Stromal cell of bone marrow (primary cell): ENCODE measurements around the gene ACAN.

Experiments
- DNase-seq: peaks from one replicate; pipeline ENCODE4 v3.0.0-alpha.2; 2012; ENCODE audit warnings: low read depth

ACAN gene

DNA sequence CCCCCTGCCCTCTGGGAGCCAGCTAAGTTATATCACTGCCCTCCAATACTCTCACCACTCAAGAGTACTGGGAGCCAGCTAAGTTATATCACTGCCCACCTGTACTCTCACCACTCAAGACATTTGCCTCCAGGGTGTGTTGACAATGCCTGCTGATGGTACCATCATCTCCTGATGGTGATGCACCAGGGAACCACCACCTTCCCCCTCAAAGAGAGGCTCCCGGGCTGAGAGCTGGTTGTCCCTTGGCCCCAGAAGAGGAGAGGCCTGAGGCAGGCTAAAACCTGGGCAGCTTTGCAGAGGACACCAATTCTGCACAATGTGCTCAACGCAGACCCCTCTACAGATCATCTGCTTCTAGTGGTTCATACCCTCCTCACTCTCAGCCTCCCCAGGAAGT lies 99.6 kb downstream of the ACAN start:
- no peak for DNase-seq

- no peak for DNase-seq
Observed at GRCh38 chr15:88904257-88904623, 101.0 kb downstream of the ACAN start.

DNA sequence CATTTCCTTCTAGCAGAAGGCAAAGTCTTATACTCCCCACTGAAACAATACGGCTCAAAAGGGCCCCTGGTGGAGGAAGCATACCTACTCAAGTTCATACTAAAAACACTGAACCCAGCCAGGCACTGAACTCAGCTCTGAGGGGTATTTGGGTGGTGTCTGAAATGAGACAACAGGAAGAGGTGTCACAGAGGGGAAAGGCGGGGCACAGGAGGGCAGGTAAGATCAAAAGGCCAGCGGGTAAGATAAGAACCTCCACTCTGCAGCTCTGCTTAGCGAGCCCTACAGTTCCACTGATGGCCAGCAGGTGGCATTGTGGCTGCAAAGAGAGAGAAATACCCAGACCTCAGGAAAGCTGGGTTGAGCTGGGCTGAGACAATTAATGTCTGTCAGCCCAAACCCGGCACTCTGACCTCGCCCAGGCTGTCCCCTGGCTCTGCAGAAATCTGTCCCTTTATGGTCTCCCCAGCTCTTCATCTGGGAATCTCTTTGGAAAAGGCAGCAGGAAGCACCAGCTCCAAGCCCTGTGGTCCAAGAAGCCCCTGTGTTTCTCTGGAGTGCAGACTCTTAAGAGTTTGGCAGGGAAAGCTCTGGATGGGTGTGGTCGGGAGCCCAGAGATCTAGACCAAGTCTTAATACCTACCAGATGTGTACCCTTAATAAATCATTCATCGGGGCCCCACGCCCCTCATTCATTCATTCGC lies 101.5 kb downstream of the ACAN start:
- DNase-seq: peak; percentile 54

DNA sequence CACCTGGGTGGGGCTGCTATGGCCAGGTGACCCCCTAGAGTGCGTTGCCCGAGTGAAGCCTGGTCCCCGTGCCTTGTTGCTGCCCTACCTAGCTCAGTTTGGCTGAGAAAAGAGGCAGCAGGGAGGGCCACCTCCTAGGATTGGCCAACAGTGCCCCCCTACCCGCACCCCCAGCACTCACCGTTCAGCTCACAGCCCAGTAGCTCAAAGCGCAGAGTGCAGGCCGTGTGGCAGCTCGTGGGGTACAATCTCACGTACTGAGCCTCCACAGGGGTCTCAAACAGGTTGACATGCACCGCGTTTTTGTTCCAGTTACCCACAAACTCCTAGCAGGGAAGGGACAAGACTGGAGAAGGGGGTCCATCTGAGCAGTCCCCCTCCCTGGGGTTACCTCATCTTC lies 102.3 kb downstream of the ACAN start:
- DNase-seq: no peak

DNA sequence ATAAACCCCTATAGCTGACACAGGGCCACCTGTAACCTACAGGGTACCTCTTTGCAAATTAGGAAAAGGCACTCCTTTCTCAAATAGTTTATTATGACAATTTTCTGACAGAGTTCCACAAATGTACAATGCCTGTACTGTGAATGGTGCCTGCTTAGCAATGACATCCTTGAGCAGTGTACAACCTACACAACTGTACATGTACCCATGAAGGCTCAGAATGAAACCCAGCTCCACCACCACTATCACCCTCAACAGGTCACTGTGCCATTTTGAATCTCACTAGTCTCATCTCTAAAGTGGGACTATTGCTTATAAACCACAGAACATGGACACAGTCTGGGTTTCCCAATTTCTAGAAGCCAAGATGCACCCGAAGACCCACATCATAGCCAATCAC lies 102.9 kb downstream of the ACAN start:
- DNase-seq: no peak

DNA sequence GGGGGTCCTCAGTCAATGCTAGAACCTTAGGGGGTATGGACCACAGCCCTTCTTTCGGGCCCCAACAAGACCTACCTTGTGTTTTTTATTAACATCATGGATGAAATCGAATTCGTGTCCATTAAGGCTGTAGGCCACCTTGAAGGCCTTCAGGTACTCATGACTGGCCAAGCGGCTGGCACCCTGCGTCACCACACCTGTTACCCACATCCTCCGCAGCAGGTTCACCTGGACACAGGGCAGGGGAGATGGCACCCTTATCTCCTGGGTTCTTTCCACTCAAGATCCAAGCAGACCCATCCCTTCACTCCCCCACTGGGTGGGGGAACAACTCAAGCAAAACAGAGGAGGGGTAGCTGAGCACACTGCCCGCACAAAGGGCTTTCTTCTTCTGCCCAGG lies 103.3 kb downstream of the ACAN start:
- no peak for DNase-seq

GRCh38 chr15:88907111-88907510 lies 103.9 kb downstream of the ACAN start:
- DNase-seq: no peak

- no peak for DNase-seq
Observed at GRCh38 chr15:88908123-88908522, 104.9 kb downstream of the ACAN start.

DNA sequence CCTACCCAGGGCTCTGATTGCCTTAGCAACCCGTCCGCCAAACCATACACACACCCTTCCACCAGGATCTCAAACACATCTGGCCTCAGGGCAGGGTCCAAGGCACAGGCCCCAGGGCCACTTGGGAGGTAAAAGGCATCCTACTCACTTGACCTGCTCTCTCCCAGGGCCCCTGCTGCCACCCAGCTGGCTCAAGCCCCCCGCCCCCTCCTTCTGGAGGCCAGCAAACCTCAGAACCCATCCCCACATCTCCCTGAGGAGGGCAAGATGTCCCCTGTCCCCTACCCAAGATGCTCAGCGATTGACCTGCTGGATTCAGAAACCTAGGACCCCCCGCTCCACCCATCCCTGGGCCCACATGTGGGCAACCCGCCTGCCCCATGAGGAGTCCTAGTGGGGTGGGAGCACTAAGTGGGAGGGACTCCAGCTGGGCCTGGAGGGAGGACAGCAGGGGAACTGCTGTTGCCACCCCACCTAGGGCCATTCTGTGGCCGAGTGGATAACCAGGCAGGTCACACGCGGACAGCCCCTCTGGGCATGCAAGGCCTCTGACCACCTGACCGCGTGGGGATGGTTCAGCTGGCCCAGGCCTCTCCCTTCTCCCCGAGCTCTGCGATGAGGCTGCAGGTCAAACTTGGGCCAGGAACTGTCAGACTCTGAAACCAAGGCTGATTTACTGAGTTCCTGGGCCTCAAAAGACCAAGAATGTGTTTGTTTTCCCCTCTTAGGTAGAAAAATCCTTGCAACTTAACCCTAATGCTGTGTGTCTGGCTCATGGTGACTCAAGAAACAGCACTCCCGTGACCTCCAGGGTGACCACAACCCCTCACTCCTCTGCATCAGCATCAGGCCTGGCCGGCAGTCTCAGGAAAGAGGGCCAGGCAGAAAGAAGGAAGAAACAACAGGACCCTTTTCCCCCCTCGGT lies 105.7 kb downstream of the ACAN start:
- no peak for DNase-seq

- no peak for DNase-seq
Observed at GRCh38 chr15:88909956-88910831, 107.0 kb downstream of the ACAN start.

- no peak for DNase-seq
Observed at GRCh38 chr15:88911766-88912118, 108.5 kb downstream of the ACAN start.

DNA sequence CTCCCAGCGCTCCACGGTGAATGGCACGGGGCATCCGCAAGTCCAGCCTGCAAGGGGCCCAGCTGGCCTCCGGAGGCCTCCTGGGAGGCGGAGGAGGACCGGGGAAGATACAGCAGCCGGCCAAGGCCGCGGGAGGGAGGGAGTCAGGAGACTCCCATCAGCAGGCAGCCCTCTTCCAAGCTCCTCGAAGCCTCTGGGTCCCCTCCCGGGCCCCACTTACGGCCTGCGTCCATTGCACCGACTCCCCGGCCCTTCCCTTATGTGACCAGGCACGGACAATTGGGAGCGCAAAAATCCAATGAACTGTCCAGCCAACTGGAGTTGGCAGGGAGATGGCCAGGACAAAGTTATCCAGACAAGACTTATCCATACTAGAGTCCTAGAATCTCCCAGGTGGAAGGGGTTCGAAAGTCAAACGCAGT lies 109.3 kb downstream of the ACAN start:
- no peak for DNase-seq

- DNase-seq: no peak
Observed at GRCh38 chr15:88913017-88913849, 110.0 kb downstream of the ACAN start, which contains the start of gene MFGE8. TSS of gene MFGE8 (minus strand) at chr15:88913379. CDS start at chr15:88913319, 60 bp downstream.

DNA sequence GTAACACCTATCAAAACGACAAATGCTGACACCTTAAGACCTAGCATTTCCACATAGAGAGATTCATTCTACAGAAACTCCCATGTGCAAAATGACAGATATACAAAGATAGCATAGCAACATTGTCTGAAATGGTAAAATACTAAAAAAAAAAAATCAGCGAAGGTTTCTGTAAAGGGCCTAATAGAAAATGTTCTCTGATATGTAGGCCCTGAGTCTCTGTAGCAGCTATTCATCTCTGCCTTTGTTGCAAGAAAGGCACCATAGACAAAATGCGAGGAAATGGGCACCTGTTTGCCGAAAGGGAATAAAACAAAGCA lies 110.6 kb downstream of the ACAN start:
- no peak for DNase-seq

GRCh38 chr15:88915354-88915753 lies 112.1 kb downstream of the ACAN start:
- DNase-seq: no peak

GRCh38 chr15:88917760-88918159 lies 114.5 kb downstream of the ACAN start:
- no peak for DNase-seq

- DNase-seq: peak; percentile 98
Observed at GRCh38 chr15:88918738-88919137, 115.5 kb downstream of the ACAN start.

DNA sequence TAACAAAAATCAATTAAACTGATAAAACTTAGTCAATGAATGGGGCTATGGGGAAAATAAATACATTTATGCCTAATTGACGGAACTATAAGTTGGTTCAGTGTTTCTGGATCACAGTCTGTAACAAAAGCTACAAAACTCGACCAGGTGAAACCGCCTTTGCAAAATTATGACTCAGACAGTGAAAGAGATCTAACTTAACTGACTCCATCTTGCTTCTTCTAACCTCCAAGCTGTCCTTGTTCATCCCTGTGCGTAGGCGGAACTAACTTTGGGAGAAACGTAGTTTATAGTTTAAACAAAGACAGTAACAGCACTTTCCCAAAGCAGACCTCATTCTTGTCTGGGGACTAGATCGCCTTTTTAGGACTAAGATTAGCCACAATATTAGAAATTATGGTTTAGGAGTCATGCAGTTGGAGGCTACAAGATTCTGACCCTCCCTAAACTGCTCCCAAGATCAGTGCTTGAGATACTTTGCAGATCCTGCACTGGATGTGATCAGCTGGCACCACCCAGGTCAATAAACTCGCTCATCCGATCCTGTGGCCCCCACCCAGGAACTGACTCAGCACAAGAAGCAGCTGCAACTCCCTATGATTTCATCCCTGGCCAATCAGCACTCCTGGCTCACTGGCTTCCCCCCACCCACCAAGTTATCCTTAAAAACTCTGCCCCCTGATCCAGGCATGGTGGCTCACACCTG lies 117.1 kb downstream of the ACAN start:
- peak; percentile 57 for DNase-seq

DNA sequence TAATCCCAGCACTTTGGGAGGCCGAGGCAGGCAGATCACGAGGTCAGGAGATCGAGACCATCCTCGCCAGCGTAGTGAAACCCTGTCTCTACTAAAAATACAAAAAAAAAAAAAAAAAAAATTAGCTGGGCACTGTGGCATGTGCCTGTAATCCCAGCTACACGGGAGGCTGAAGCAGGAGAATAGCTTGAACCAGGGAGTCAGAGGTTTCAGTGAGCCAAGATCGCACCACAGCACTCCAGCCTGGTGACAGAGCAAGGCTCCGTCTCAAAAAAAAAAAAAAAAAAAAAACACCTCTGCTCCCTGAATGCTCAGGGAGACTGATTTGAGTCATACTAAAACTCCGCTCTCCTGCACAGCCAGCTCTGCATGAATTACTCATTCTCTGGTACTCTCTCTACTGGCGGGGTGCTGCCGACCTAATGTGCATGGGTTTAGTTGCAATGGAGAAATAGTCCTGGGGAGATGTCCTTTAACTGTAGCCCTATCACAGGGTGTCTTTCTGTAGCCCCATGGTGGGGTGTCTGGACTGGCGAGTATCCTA lies 117.7 kb downstream of the ACAN start:
- peak; percentile 63 for DNase-seq
